ENCODE measurements around the gene SPTLC3.

Gene SPTLC3

DNA sequence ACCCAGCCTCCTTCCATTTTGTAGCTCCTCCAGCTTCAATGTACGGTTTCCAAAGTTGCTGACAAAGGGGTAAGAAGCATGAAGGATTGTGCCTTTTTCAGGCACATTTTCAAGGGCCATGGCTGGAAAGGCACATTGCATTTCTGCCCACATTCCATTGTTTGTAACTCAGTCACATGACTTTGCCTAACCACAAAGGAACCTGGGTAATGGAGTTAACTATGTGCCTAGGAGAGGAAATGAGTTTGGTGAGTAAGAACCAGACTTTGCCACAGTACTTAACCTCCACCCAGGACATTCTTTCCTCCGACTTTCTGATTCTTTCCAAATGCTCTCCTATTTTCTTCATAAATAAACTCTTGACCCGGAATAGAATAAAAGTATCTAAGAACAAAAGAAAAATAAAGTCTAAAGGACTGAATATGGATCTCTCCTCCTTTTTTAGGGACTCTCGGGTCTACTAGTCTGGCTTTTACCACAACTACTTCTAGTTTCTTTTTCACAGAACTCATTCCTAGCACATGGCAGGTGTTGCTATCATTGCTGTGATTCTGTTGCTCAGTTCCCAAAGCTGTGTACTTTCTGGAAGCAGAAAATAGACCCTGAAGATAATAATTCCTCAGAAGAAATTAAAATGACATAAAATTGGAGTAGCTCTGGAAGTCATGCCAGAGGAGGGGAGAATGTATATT is 130.8 kb downstream of the SPTLC3 start:
- Mint-ChIP-seq H3K27ac (no peak overlapping the region), H3K27me3 (no peaks in the 10 kb centered on the region)

GRCh38 chr20:13140201-13140600 is 131.4 kb downstream of the SPTLC3 start:
- Mint-ChIP-seq H3K27me3 (no peaks in the 10 kb centered on the region), H3K36me3 (ENCODE audit: low read depth) (no peaks in the 10 kb centered on the region), H3K27ac (no peak overlapping the region), H3K4me3 (no peak overlapping the region), H3K4me1 (ENCODE audit: low read depth) (no peaks in the 10 kb centered on the region), H3K9me3 (peaks cover 10% of the 10 kb centered on the region)
- intact Hi-C loops (cut with micrococcal nuclease) = no loop called here

More for the DNA sequence above, 130.8 kb downstream of the SPTLC3 start:
- intact Hi-C loops (cut with micrococcal nuclease) = no loop called here
- Mint-ChIP-seq H3K4me1 (ENCODE audit: low read depth) (no peaks in the 10 kb centered on the region), H3K36me3 (ENCODE audit: low read depth) (no peaks in the 10 kb centered on the region), H3K9me3 (peaks cover 10% of the 10 kb centered on the region), H3K4me3 (no peak overlapping the region)

GRCh38 chr20:13140775-13141174 is 132.0 kb downstream of the SPTLC3 start:
- H3K27ac Mint-ChIP-seq = no peak overlapping the region
- H3K4me3 Mint-ChIP-seq = no peak overlapping the region
- no peaks in the 10 kb centered on the region for H3K27me3 Mint-ChIP-seq
- H3K4me1 Mint-ChIP-seq (ENCODE audit: low read depth) = no peaks in the 10 kb centered on the region
- H3K36me3 Mint-ChIP-seq (ENCODE audit: low read depth) = no peaks in the 10 kb centered on the region
- peaks cover 10% of the 10 kb centered on the region for H3K9me3 Mint-ChIP-seq
- intact Hi-C loops (cut with micrococcal nuclease) = no loop called here

DNA sequence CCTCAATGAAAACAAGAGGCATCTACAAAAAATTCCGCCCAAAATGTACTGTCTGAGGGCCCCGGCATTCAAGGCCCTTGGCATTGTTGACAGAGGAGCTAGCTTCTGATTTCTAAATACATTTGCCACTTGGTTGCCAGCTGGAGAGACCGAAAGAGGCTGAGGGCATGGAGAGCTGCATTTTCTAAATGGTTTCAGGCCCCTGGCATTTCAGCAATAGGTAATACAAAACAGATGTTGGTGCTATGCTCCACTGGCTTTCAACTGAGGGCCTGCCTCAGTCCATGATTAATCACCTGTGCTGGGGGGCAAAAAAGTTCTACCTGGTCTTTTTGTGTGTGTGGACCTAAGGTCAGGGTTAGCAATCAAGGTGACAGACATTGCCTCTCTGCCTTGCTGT is 132.8 kb downstream of the SPTLC3 start:
- Mint-ChIP-seq H3K4me1 (ENCODE audit: low read depth) (no peaks in the 10 kb centered on the region), H3K27ac (no peak overlapping the region), H3K9me3 (peaks cover 10% of the 10 kb centered on the region), H3K27me3 (no peaks in the 10 kb centered on the region), H3K4me3 (no peak overlapping the region), H3K36me3 (ENCODE audit: low read depth) (no peaks in the 10 kb centered on the region)
- intact Hi-C loops (cut with micrococcal nuclease) = no loop called here

- Mint-ChIP-seq H3K36me3 (ENCODE audit: low read depth) (no peaks in the 10 kb centered on the region), H3K9me3 (peaks cover 10% of the 10 kb centered on the region), H3K27ac (no peak overlapping the region), H3K4me3 (no peak overlapping the region), H3K4me1 (ENCODE audit: low read depth) (no peaks in the 10 kb centered on the region), H3K27me3 (no peaks in the 10 kb centered on the region)
- intact Hi-C loops (cut with micrococcal nuclease) = no loop called here
Observed at GRCh38 chr20:13142143-13142542, 133.4 kb downstream of the SPTLC3 start.

- H3K27me3 Mint-ChIP-seq = no peaks in the 10 kb centered on the region
- intact Hi-C loops (cut with micrococcal nuclease) = no loop called here
- peaks cover 10% of the 10 kb centered on the region for H3K9me3 Mint-ChIP-seq
- H3K4me1 Mint-ChIP-seq (ENCODE audit: low read depth) = no peaks in the 10 kb centered on the region
- H3K36me3 Mint-ChIP-seq (ENCODE audit: low read depth) = no peaks in the 10 kb centered on the region
- no peak overlapping the region for H3K4me3 Mint-ChIP-seq
- no peak overlapping the region for H3K27ac Mint-ChIP-seq
Observed at GRCh38 chr20:13147071-13147963, 138.5 kb downstream of the SPTLC3 start.

- no peak overlapping the region for H3K4me3 Mint-ChIP-seq
- no peak overlapping the region for H3K27ac Mint-ChIP-seq
- intact Hi-C loops (cut with micrococcal nuclease) = no loop called here
- no peaks in the 10 kb centered on the region for H3K36me3 Mint-ChIP-seq (ENCODE audit: low read depth)
- no peaks in the 10 kb centered on the region for H3K4me1 Mint-ChIP-seq (ENCODE audit: low read depth)
- no peaks in the 10 kb centered on the region for H3K27me3 Mint-ChIP-seq
- peaks cover 10% of the 10 kb centered on the region for H3K9me3 Mint-ChIP-seq
Observed at GRCh38 chr20:13147971-13148370, 139.2 kb downstream of the SPTLC3 start.

DNA sequence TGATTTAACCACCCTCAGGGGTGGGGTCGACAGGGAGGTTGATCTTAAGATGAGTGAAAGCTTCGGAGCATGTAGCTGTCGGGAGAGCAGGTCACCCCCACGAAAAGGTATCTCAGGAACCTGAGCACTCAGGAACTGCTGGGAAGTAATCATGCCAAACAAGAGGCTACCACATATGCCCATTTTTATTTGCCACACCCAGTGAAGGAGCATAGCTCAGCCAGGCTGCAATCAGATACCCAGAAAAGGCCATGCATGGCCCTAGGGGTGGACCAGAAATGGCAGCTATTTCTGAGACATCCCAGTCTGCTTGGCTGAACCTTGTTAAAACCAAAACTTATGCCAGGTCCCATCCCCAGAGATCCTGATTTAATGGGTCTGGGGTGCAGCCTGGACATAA is 139.6 kb downstream of the SPTLC3 start:
- Mint-ChIP-seq H3K4me3 (no peak overlapping the region), H3K36me3 (ENCODE audit: low read depth) (no peaks in the 10 kb centered on the region), H3K9me3 (peaks cover 10% of the 10 kb centered on the region), H3K27ac (no peak overlapping the region), H3K4me1 (ENCODE audit: low read depth) (no peaks in the 10 kb centered on the region), H3K27me3 (no peaks in the 10 kb centered on the region)
- intact Hi-C loops (cut with micrococcal nuclease) = no loop called here

DNA sequence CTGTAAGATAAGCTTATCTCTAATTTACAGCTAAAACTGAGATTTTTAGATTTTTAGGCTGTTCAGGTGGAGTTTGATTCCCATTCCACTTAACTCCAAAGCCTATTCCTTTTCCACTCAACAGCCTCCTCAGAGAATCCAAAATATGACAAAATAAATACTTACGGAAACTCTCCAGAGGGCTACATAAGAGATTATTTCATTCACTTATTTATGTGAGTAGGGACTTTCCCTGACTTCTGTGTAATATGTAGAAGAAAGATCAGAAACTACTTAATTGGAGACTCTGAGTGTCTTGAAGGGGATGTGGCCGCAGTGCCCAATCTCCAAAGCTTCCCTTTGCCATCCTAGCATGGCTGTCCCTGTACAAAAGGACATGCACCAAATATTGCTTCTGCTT is 140.2 kb downstream of the SPTLC3 start:
- Mint-ChIP-seq H3K9me3 (peaks cover 4% of the 10 kb centered on the region), H3K4me3 (no peak overlapping the region), H3K36me3 (ENCODE audit: low read depth) (no peaks in the 10 kb centered on the region), H3K27ac (no peak overlapping the region), H3K4me1 (ENCODE audit: low read depth) (no peaks in the 10 kb centered on the region), H3K27me3 (no peaks in the 10 kb centered on the region)
- intact Hi-C loops (cut with micrococcal nuclease) = no loop called here

- no peak overlapping the region for H3K27ac Mint-ChIP-seq
- H3K9me3 Mint-ChIP-seq = no peaks in the 10 kb centered on the region
- H3K36me3 Mint-ChIP-seq (ENCODE audit: low read depth) = no peaks in the 10 kb centered on the region
- H3K4me1 Mint-ChIP-seq (ENCODE audit: low read depth) = no peaks in the 10 kb centered on the region
- intact Hi-C loops (cut with micrococcal nuclease) = no loop called here
- no peaks in the 10 kb centered on the region for H3K27me3 Mint-ChIP-seq
- no peak overlapping the region for H3K4me3 Mint-ChIP-seq
Observed at GRCh38 chr20:13149371-13150105, 140.8 kb downstream of the SPTLC3 start.

DNA sequence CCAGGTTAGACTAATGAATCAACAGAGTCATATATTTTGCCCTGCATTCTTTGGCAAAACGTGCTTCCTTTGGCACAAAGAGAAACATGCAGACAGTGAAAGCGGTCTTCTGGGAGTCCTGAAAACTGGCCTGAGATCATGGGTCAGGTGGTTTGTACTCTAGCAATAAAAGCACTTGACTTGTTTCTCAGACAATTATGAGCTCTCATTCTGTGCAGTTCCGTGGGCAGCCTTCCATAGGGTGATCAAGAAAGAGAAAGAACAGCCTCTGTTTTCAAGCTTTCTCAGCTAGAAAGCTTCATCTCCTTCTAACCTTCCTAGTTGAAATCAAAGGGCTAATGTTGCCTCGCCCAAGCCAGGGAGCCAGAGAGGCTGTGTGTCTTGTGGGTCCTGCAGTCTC is 149.6 kb downstream of the SPTLC3 start:
- Mint-ChIP-seq H3K4me3 (no peak overlapping the region), H3K4me1 (ENCODE audit: low read depth) (no peaks in the 10 kb centered on the region), H3K27ac (no peak overlapping the region), H3K9me3 (no peaks in the 10 kb centered on the region), H3K36me3 (ENCODE audit: low read depth) (no peaks in the 10 kb centered on the region), H3K27me3 (no peaks in the 10 kb centered on the region)
- intact Hi-C loops (cut with micrococcal nuclease) = no loop called here

DNA sequence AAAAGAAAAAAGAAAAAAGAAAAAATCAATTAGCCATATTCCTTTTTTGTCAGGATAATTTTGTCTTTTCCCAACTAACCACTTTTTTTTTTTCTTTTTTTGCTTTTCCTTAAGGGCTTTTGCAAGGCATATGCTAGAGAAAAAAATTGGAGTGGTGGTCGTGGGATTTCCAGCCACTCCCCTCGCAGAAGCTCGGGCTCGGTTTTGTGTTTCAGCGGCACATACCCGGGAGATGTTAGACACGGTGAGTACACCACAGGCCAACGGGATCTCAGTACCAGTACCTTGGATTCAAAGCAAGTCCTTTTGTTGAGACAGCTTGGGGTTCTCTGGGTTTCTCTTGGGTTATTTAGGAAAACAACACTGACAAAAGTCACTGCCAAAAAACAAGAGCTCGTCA is 151.1 kb downstream of the SPTLC3 start:
- Mint-ChIP-seq H3K36me3 (ENCODE audit: low read depth) (no peaks in the 10 kb centered on the region), H3K9me3 (no peaks in the 10 kb centered on the region), H3K27me3 (no peaks in the 10 kb centered on the region), H3K27ac (no peak overlapping the region), H3K4me1 (ENCODE audit: low read depth) (no peaks in the 10 kb centered on the region), H3K4me3 (no peak overlapping the region)
- intact Hi-C loops (cut with micrococcal nuclease) = no loop called here

DNA sequence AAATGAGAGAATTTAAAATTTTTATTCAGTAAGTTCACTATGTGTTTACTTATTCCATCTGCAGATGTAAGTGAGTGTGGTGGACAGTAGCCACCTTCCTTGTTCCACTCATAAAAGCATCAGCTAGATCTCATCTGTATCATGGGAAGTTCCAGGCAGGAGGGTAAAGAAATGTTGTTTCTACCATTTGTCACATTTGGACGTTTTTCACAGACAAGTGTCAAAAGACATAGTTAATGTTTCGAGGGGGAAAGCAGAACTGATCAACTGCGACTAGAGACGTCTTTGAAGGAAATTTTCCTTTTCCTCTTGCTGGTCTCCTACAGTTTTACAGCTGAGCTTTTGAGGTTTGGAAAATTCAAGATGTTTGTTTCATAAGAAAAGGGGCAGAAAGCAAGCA is 156.4 kb downstream of the SPTLC3 start:
- Mint-ChIP-seq H3K36me3 (ENCODE audit: low read depth) (no peaks in the 10 kb centered on the region), H3K4me1 (ENCODE audit: low read depth) (no peaks in the 10 kb centered on the region), H3K4me3 (no peak overlapping the region), H3K9me3 (no peaks in the 10 kb centered on the region), H3K27me3 (no peaks in the 10 kb centered on the region), H3K27ac (no peak overlapping the region)
- intact Hi-C loops (cut with micrococcal nuclease) = no loop called here

DNA sequence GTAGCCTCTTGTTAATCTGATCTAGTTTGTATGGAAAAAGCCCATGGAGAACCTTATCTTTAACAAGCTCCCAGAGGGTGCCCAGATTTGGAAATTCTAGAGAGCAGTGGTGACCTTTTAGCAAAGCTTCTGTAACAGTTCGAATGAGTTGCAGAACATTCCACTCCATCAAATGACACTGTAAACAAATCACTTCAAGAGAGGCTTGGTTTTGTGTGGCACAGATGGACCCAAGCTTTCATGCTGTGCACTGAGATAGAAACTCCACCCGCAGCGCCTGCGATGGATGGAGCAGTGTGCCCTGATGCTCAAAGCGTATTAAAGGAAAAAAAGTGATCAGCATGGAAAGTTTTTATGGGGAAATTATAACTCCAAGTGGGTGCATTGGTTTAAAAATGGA is 157.2 kb downstream of the SPTLC3 start:
- Mint-ChIP-seq H3K9me3 (no peaks in the 10 kb centered on the region), H3K36me3 (ENCODE audit: low read depth) (no peaks in the 10 kb centered on the region), H3K4me1 (ENCODE audit: low read depth) (no peaks in the 10 kb centered on the region), H3K27ac (no peak overlapping the region), H3K4me3 (no peak overlapping the region), H3K27me3 (no peaks in the 10 kb centered on the region)
- intact Hi-C loops (cut with micrococcal nuclease) = no loop called here

Data from dendritic cell treated with granulocyte-macrophage colony-stimulating factor and Interleukin-4, amounts not matched to agents 40 ng/mL and 50 ng/mL, for 4 days (primary cell).